ENCODE measurements around the gene ZBTB7C. TPM values are rescaled to one million over a fixed set of nuclear protein-coding genes. Genes with fewer than 3 reads are reported as not detected.

Gene ZBTB7C
- total RNA-seq, 2 experiments from 2014 or later, result 0.09 TPM; not detected in 1

GRCh38 chr18:48064978-48065600 is 344.1 kb downstream of the ZBTB7C start:
- no peak overlapping the region for H3K27ac Mint-ChIP-seq
- H3K36me3 Mint-ChIP-seq, result no peaks in the 10 kb centered on the region

GRCh38 chr18:48061781-48062570 is 347.2 kb downstream of the ZBTB7C start:
- H3K27ac Mint-ChIP-seq, result no peak overlapping the region
- peaks cover 41% of the 10 kb centered on the region for H3K27me3 Mint-ChIP-seq
- no peaks in the 10 kb centered on the region for H3K36me3 Mint-ChIP-seq
- no peaks in the 10 kb centered on the region for H3K4me1 Mint-ChIP-seq
- no peak for DNase-seq
- no peak for ATAC-seq
- no peaks in the 10 kb centered on the region for H3K9me3 Mint-ChIP-seq (ENCODE audit: low read depth)
- CTCF ChIA-PET, result no interaction called here
- no peak overlapping the region for H3K4me3 Mint-ChIP-seq

More at GRCh38 chr18:48064978-48065600, 344.1 kb downstream of the ZBTB7C start:
- DNase-seq (no peak), ATAC-seq (no peak)
- CTCF ChIA-PET, result no interaction called here
- H3K27me3 Mint-ChIP-seq, result peaks cover 18% of the 10 kb centered on the region
- no peaks in the 10 kb centered on the region for H3K9me3 Mint-ChIP-seq (ENCODE audit: low read depth)
- H3K4me1 Mint-ChIP-seq, result no peaks in the 10 kb centered on the region
- no peak overlapping the region for H3K4me3 Mint-ChIP-seq

GRCh38 chr18:48060970-48061369 is 348.2 kb downstream of the ZBTB7C start:
- no peak for DNase-seq
- no peak for ATAC-seq
- Mint-ChIP-seq H3K9me3 (ENCODE audit: low read depth) (no peaks in the 10 kb centered on the region), H3K36me3 (no peaks in the 10 kb centered on the region), H3K27me3 (peaks cover 43% of the 10 kb centered on the region), H3K27ac (no peak overlapping the region), H3K4me3 (no peak overlapping the region), H3K4me1 (no peaks in the 10 kb centered on the region)
- CTCF ChIA-PET, result no interaction called here

GRCh38 chr18:48060346-48060745 is 348.8 kb downstream of the ZBTB7C start:
- Mint-ChIP-seq H3K4me3 (no peak overlapping the region), H3K36me3 (no peaks in the 10 kb centered on the region), H3K27me3 (peaks cover 49% of the 10 kb centered on the region), H3K4me1 (no peaks in the 10 kb centered on the region), H3K27ac (no peak overlapping the region), H3K9me3 (ENCODE audit: low read depth) (no peaks in the 10 kb centered on the region)
- no peak for DNase-seq
- CTCF ChIA-PET, result no interaction called here
- ATAC-seq, result no peak

GRCh38 chr18:48059455-48060010 is 349.6 kb downstream of the ZBTB7C start:
- DNase-seq (no peak), ATAC-seq (no peak)
- Mint-ChIP-seq H3K9me3 (ENCODE audit: low read depth) (no peaks in the 10 kb centered on the region), H3K36me3 (no peaks in the 10 kb centered on the region), H3K27ac (no peak overlapping the region), H3K4me3 (no peak overlapping the region), H3K4me1 (no peaks in the 10 kb centered on the region), H3K27me3 (peaks cover 55% of the 10 kb centered on the region)
- CTCF ChIA-PET, result no interaction called here

- Mint-ChIP-seq H3K36me3 (no peaks in the 10 kb centered on the region), H3K4me3 (no peak overlapping the region), H3K9me3 (ENCODE audit: low read depth) (no peaks in the 10 kb centered on the region), H3K27ac (no peak overlapping the region), H3K4me1 (no peaks in the 10 kb centered on the region), H3K27me3 (peaks cover 65% of the 10 kb centered on the region)
- no peak for ATAC-seq
- DNase-seq, result no peak
- CTCF ChIA-PET, result interaction anchor here (1.3 kb wide), 1 partner anchor 286 kb away, joined by 3 read pairs; no protein-coding TSS in a partner anchor
Observed at GRCh38 chr18:48058486-48058885, 350.7 kb downstream of the ZBTB7C start.

DNA sequence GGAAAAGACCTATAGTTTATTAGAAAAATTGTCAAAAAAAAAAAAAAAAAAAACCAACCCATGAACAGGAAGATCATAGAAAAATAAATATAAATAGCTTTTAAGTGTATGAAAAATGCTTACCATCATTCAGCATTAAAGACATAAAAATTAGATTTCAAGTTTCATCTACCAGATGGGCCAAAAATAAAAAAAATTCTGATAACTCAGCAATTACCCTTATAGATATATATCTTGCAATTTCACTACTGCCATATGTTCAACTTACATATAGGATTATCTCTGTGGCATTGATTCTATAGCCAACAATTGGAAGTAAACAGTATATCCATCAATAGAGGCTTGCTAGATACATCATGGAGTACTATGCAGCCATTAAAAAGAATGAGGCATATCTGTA is 352.2 kb downstream of the ZBTB7C start:
- Mint-ChIP-seq H3K27ac (no peak overlapping the region), H3K27me3 (peaks cover 63% of the 10 kb centered on the region), H3K9me3 (ENCODE audit: low read depth) (no peaks in the 10 kb centered on the region), H3K36me3 (no peaks in the 10 kb centered on the region), H3K4me1 (no peaks in the 10 kb centered on the region), H3K4me3 (no peak overlapping the region)
- CTCF ChIA-PET, result no interaction called here
- no peak for ATAC-seq
- DNase-seq, result no peak

GRCh38 chr18:48055351-48055750 is 353.8 kb downstream of the ZBTB7C start:
- CTCF ChIA-PET, result no interaction called here
- no peak overlapping the region for H3K4me3 Mint-ChIP-seq
- H3K27ac Mint-ChIP-seq, result no peak overlapping the region
- DNase-seq, result no peak
- no peaks in the 10 kb centered on the region for H3K36me3 Mint-ChIP-seq
- ATAC-seq, result no peak
- no peaks in the 10 kb centered on the region for H3K9me3 Mint-ChIP-seq (ENCODE audit: low read depth)
- H3K27me3 Mint-ChIP-seq, result peaks cover 53% of the 10 kb centered on the region
- H3K4me1 Mint-ChIP-seq, result no peaks in the 10 kb centered on the region

GRCh38 chr18:48053881-48054816 is 355.0 kb downstream of the ZBTB7C start:
- no peak overlapping the region for H3K27ac Mint-ChIP-seq
- no peaks in the 10 kb centered on the region for H3K4me1 Mint-ChIP-seq
- peaks cover 43% of the 10 kb centered on the region for H3K27me3 Mint-ChIP-seq
- CTCF ChIA-PET, result no interaction called here
- ATAC-seq (no peak), DNase-seq (no peak)
- H3K4me3 Mint-ChIP-seq, result no peak overlapping the region
- no peaks in the 10 kb centered on the region for H3K9me3 Mint-ChIP-seq (ENCODE audit: low read depth)
- H3K36me3 Mint-ChIP-seq, result no peaks in the 10 kb centered on the region

- ATAC-seq (no peak), DNase-seq (no peak)
- Mint-ChIP-seq H3K27ac (no peak overlapping the region), H3K27me3 (peaks cover 38% of the 10 kb centered on the region), H3K4me1 (no peaks in the 10 kb centered on the region), H3K9me3 (ENCODE audit: low read depth) (no peaks in the 10 kb centered on the region), H3K36me3 (no peaks in the 10 kb centered on the region), H3K4me3 (no peak overlapping the region)
- CTCF ChIA-PET, result no interaction called here
Observed at GRCh38 chr18:48052842-48053241, 356.3 kb downstream of the ZBTB7C start.

DNA sequence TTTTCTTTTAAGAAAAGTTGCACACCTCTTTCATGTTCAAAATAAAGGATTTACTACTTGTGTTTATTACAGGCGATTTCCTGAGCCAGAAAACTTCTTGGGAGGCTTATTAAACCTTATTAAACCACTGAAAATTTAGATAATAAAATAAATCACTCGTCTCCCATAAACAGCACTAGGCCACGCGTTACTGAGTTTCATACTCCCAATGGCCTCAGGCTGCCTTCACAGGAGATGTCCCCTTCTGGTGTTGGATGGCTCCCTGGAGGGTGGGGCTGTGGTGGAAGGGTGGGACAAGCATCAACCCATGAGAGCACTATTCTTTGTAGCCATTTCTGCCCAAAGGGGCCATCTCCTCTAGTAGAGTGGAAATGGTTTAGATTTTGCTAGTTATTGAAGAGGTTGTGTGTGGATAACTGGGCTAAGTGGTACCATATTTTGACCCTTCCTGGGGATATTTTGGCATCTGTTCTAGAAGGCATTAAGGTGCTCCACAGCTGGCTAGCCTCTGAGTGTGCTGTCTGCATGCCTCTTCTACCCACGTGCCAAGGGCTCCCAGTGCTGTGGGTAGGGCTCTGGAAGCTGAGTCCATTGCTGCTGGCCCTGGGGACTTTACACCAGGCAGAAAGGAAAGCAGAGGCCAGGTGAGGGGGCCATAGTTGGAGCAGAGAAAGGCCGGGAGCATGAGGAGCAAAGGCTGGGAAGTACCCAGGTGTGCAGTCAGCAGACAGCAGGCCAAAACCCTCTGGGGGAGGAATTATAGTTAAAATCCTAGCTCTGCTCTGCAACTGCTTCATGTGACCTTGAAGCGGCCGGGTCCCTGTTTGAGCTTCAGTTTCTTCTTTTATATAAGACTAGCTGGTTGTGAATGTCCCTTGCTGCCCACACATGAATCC is 357.0 kb downstream of the ZBTB7C start:
- Mint-ChIP-seq H3K4me1 (no peaks in the 10 kb centered on the region), H3K4me3 (no peak overlapping the region), H3K27ac (no peak overlapping the region), H3K27me3 (peaks cover 35% of the 10 kb centered on the region), H3K9me3 (ENCODE audit: low read depth) (no peaks in the 10 kb centered on the region), H3K36me3 (no peaks in the 10 kb centered on the region)
- ATAC-seq (no peak), DNase-seq (no peak)
- CTCF ChIA-PET, result no interaction called here

GRCh38 chr18:48050176-48050575 is 359.0 kb downstream of the ZBTB7C start:
- CTCF ChIA-PET, result no interaction called here
- no peaks in the 10 kb centered on the region for H3K36me3 Mint-ChIP-seq
- ATAC-seq (no peak), DNase-seq (no peak)
- H3K4me3 Mint-ChIP-seq, result no peak overlapping the region
- H3K27ac Mint-ChIP-seq, result no peak overlapping the region
- H3K4me1 Mint-ChIP-seq, result no peaks in the 10 kb centered on the region
- peaks cover 33% of the 10 kb centered on the region for H3K27me3 Mint-ChIP-seq
- H3K9me3 Mint-ChIP-seq (ENCODE audit: low read depth), result no peaks in the 10 kb centered on the region
